Muscle of arm (tissue), 12 donors: ENCODE measurements around the gene PDE1C. TPM values are rescaled to one million over a fixed set of nuclear protein-coding genes. Genes with fewer than 3 reads are reported as not detected.

ENCODE experiments used
- DNase-seq: peaks from one replicate; pipeline ENCODE4 v3.0.0-alpha.2; 2013
- polyA plus RNA-seq, 12 donors: library from polyadenylated mRNA; unstranded; fragments of 120-200 nt; gene quantifications; one replicate each; pipeline ENCODE4 v1.2.1, GENCODE V29; 2013; ENCODE audit not compliant: insufficient read length in 12 of 12

The PDE1C gene
- polyA plus RNA-seq, 12 donors = 1.9 to 7.0 (median 3.5) TPM; not detected in 1

GRCh38 chr7:32075612-32076011, 5.4 kb upstream of the PDE1C start:
- no peak for DNase-seq

DNA sequence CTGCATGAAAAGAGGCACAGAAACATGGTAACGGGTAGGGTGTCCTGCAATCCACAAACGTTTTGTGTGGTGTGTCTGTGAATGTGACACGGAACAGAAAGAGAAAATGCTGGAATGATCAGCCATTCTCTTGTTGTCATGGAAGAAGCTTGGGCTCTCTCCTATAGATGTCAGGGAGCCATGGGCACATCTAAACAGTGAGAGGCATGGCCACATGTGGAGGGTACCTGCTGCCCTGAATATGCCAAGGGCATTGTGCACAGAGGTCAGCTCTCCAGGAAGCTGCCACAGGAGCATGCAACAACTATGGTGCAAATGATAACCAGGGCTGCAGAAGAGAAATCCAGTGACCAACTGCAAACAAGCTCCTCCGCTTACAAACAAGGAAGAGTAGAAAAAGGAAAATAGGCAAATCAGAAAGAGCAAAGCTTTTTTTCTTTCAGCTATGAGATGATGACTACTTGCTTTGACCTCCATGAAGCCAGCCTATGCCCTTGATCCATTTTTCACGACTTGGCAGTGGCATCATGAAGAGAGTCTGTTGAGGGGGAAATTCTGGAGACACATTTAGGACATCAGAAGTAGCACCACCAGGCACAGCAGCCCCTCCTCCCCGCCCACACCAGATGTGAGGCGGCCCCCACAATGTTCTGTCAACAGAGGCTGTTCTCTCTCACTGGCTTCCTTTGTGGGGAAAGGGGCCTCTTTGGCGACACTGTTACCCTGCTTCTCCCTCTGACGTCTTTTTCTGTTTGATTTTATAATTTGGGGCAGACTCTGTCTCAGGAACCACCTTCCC, 4.8 kb upstream of the PDE1C start:
- DNase-seq = no peak

DNA sequence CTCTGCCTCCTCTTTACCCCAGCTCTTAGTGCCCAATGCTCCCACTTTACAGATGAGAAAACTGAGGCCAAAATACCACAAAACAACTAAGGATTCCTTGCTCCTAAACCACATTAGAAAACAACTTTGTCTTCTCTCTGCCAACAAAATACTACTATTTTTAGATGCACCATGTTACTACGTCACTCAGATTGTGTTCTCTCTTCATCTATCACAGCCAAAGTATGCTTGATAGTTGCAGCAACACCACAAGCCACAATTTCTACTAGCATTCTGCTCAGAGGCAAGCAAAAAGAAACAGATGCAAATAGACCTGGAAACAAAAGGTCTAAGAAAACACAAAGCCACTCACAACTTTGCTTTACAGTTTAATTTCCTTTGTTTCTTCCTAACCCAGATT, 3.3 kb upstream of the PDE1C start:
- no peak for DNase-seq

- no peak for DNase-seq
Observed at GRCh38 chr7:32072397-32072796, 2.2 kb upstream of the PDE1C start.

DNA sequence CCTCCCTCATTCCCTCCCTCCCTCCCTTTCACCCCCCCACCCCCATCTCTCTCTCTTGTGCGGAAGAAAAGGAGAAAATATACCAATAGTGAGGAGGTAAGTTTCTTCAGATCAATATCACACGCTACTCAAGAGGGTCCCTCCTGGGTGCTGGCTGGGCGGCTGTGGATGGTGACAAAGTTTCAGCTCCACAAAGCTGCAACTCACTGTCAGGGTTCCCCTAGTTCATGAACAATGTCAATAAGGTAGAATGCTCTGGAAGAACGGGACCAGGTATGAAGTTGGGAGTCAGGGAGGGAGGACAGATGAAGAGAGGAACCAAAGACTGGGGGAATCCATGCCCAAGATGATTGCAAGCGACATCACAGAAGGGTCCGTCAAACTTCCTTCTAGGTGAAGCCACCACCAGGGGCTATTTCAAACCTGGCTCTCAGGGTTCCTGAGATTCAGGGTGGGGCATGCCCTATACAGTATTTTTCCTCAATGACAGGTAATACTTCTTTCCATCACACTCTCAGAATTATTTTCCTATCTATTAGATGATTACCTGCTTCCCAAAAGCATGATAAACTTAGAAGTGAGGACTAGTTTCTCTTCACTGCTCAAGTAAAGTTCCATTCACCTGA, 1.4 kb upstream of the PDE1C start:
- no peak for DNase-seq

DNA sequence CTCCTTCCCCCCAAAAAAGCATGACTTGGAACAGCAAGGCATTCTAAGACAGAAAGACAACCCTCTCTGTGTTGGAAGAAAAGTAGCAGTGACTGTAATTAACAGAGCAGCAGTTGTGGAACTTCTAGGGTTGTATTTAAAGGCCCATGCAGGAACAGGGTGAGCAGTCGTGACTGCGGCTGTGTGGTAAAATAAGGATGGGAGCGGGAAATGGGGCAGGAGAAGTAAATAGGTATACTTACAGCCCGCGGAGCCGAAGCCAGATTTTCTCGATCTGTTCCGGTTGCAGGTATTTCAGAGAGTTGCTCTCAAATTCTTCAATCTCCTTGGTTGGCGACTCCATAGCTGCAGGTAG, 179 bp downstream of the PDE1C start:
- DNase-seq = no peak

DNA sequence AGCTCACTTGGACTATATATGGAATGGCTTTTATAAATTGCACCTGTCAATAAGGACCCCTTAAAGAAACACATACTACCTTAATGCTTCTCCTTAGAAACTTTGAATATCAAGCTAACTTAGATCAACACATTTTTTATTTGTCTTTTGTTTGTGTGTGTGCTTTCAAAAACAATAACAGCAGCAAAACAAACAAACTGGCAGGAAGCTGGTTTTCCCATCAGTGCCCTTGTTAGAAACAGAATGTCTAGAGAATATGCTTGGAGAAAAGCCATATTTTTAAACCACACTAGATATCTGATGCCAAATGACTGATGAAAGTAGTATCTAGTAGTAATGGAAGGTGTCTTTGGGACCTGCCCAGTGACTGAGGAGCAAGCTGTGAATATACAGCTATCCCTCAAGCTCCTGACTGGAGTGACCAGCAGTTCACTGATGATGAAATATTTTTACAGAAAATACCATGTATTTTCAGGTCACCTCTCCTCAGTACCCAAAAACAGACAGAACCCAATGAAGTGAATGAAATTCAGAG, 1.0 kb downstream of the PDE1C start:
- no peak for DNase-seq

GRCh38 chr7:32068411-32069101, 1.7 kb downstream of the PDE1C start:
- DNase-seq = no peak

DNA sequence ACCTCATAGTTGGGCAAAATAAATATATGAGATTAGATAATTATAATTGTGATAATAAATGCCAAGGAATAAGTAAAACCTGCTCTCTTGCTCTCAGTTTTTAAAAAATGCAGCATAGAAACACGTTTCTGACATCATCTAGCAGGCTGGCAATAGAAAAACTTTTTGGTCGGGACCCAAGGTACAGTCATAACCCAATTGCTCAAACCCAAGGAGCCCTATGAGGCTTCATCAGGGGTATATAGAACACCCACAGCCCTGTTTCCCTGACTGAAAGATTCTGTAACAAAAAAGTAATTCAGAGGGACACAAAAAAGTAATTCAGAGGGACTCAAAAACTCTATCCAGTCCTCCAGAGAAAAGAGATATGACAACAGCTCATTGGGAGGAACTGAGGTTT, 3.8 kb downstream of the PDE1C start:
- DNase-seq = no peak

DNA sequence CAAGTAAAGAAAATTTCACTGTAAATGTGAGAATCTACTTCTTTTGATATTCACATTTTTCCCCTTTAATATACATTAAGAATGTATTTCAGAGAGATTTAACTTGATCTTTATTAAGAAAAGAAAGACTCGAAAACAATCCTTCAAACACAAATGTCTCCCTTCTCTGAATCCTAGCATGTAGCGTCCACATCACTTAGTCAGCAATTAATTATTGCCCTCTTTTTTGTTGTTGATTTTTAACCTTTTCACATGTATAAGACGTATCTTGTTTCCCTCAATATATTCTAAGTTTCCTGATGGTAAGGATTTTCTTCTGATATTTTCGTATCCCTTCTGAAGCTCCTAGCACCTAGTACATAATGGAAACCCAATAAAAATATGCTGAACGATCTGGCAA, 6.6 kb downstream of the PDE1C start:
- no peak for DNase-seq

DNA sequence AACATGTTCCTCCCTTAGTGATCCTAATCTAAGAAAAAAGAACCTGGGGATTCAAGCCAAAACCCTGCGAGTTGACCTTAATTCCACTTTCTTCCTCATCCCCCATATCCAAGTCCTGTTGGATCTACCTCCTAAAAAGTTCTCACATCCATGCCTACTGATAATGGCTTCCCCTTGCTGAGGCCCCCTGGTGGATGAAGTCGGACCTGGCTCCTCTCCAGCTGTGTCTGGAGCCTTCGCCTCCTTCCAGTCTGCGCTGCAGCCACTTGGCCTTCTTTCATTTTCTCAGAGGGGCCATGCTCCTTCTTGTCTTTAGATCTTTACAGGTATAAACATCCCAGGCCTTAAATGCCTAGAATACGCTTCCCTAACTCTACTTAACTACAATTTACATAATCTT, 8.1 kb downstream of the PDE1C start:
- DNase-seq = no peak

GRCh38 chr7:32061346-32061745, 8.9 kb downstream of the PDE1C start:
- no peak for DNase-seq

DNA sequence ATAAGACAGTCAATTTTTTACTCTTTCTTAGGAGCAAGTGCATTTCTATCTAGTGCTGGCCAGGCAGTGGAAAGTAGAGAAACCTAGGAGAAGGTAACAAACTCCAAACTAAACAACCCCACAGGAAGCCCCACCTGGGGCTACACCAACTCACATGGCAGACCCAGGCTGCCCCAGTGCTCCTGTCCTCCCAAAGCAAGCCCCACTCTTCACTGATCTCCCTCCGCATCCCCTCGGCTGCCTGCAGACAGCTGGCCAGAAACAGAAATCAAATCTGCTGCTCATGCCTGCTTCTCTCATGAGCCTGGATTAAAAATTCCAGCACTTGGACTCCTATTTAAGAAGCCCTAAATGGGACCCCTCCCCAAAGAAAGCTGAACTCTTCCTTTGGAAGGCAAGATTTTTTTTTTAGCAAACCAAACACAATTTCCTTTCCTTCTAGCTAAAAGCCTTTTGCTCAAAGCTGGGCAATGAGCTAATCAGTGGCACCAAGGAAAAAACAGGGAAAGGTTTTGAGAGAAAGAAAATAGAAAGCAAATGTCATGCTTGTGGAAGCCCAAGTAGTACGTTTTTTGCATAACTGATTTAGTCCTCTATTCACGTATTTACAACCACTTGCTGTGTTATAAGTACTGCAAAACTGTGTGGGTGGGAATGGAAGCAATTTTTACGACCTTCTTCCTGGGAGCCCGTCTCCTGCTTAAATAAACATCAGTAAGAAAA, 10.8 kb downstream of the PDE1C start:
- no peak for DNase-seq

DNA sequence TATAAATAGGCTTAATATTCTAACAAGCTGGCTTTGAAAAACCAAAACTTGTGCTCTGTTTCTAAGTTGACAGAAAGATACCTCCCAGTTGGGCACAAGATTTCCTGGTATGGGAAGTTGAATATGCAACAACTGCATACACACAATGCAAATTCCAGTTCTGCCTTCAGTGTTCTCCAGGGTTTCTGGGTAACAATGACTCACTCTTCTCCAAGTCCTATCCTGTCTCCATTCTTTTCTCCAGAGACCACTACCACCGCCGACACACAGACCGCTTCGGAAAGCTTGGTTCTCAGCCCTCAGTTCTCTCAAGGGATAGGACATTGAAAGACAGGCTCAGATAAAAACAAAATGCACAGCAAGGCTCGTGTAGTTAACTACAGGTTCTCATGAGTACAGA, 12.2 kb downstream of the PDE1C start:
- no peak for DNase-seq

DNA sequence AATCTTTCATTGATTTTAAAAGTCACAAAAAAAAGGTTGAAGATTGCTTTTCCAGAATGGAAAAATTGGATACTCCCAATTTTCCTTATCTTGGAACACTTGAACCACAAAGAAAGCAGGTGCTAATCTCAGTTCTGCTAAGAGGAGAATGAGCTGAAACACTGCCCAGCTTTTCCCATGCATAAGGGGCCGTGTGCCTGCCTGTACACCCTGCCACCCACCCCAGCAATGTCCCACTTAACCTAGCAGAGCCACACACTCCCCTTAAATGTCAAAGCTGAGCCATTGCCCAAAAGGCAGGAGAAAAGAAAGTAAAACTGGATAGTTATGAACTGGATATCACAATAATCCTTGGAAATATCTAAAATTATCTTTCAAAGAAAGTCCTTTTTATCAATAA, 13.4 kb downstream of the PDE1C start:
- no peak for DNase-seq

DNA sequence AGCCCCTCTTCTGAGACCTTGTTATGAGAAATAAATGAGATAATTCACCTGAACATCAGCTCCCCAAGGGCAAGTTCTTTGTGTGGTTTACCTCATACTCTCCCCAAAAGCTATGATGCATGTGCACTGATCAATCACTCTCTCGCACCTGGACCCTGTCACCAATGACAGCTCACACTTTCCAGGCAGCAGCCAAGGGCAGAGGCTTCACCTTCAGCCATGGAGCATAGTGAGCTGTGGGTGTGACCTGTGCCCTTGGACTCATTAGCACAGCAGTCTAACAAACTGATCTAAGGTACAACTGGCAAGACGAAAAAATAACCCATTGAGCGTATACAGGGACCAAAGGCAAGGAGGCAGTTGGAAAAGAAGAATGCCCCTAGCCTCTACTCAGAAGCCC, 17.0 kb downstream of the PDE1C start:
- DNase-seq = no peak

DNA sequence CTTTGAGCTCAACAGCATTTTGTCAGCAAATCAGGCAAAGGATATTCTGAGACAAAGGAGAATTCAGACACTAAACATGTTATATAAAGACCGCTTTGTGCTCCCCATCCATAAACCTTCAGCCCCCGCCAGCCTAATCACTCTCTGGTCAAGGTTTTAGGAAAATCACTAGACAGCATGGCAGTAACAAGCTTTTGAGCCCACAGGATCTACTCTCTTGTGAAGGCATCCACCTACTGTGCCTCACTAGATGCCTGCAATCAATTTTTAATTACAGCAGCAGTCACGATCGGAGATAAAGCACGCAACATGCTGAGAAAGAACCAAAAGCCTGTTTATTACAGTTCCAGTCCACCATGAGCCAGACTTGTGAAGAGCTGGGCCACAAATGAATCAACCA, 19.1 kb downstream of the PDE1C start:
- no peak for DNase-seq

GRCh38 chr7:32049599-32049998, 20.6 kb downstream of the PDE1C start:
- no peak for DNase-seq

DNA sequence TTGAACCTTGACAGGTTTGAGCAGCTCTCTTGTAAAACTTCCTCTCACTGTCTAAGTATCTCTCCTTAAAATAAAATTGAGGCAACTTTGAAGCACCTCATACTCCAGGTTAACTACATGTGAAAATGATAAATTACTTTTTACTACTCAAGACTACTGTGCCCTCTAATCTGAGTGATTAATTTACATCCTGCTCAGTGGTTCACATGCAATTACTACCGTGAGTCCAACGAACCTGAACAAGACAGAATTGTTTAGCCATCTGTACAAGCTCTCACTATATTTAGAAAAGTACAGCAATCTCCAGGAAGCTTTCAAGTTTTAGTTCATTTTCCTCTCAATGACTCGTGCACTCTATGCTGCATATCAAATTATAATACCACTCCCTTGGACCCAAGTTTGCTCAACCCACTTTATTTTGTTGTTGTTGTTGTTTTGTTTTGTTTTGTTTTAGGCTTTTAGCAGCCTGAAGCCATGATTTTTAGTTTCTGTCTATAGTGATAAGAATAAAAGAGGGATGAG, 21.2 kb downstream of the PDE1C start:
- DNase-seq = no peak

GRCh38 chr7:32047801-32048200, 22.4 kb downstream of the PDE1C start:
- no peak for DNase-seq

DNA sequence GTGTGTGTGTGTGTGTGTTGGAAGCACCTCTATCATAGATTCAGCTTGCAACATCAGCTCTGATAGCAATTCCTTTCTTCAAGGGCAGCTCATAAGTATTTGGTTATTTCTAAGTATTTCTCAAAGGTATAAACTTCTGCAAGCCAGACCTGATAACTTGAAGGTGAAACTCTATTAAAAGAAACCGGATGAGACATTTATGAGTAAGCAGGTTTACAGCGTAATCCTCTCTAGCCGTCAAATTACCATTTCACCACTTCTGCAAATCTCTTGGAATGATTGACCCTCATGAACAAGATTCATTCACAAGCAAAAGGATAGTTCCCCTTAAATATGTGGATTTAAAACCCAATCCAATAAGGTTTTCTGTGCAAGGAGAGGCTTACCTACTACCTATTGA, 23.1 kb downstream of the PDE1C start:
- DNase-seq = no peak

- DNase-seq = no peak
Observed at GRCh38 chr7:32045228-32045627, 25.0 kb downstream of the PDE1C start.
